CD14-positive monocyte (primary cell): ENCODE data around the gene FCHO2. TPM values are rescaled to one million over a fixed set of nuclear protein-coding genes. Genes with fewer than 3 reads are reported as not detected.

Experiments used
- DNase-seq, 3 donors: peaks; one replicate each; pipeline ENCODE4 v3.0.0-alpha.2; 2011 to 2022
- H2AFZ ChIP-seq: 2 replicates; pipeline ENCODE4 v1.6.0; 2012; ENCODE audit warnings: mild to moderate bottlenecking, low read depth, low read length, inconsistent platforms; ENCODE audit not compliant: insufficient read depth, poor library complexity, severe bottlenecking
- H3K27ac ChIP-seq, 2 donors: 1 replicate in 1 of 2; 2 replicates in 1 of 2; pipeline ENCODE4 v1.5.1; 2012 to 2013; ENCODE audit warnings: low read length in 2 of 2, control low read depth in 1 of 2, inconsistent platforms in 1 of 2, low read depth in 1 of 2, mild to moderate bottlenecking in 1 of 2
- H3K27me3 ChIP-seq, 2 donors: one replicate each; pipeline versions ENCODE4 v1.6.0 to v1.6.1; 2011 to 2013; ENCODE audit warnings: low read length in 2 of 2; ENCODE audit not compliant: control insufficient read depth in 2 of 2, insufficient read depth in 2 of 2
- H3K36me3 ChIP-seq, 2 donors: replicated peaks in 1 of 2; 1 replicate in 1 of 2; 2 replicates in 1 of 2; pipeline versions ENCODE4 v1.5.1 to v1.6.1; 2012 to 2013; ENCODE audit warnings: low read length in 2 of 2, control low read depth in 1 of 2, inconsistent platforms in 1 of 2, mild to moderate bottlenecking in 1 of 2; ENCODE audit not compliant: insufficient read depth in 2 of 2, control insufficient read depth in 1 of 2
- H3K4me1 ChIP-seq, 2 donors: 1 replicate in 1 of 2; 2 replicates in 1 of 2; pipeline versions ENCODE4 v1.5.1 to v1.6.1; 2012 to 2013; ENCODE audit warnings: low read length in 2 of 2, control low read depth in 1 of 2, inconsistent platforms in 1 of 2, mild to moderate bottlenecking in 1 of 2, moderate library complexity in 1 of 2; ENCODE audit not compliant: insufficient read depth in 2 of 2, control insufficient read depth in 1 of 2
- H3K4me2 ChIP-seq: replicated peaks from 2 replicates; pipeline ENCODE3; 2012; ENCODE audit warnings: low read length, moderate library complexity, mild to moderate bottlenecking; ENCODE audit not compliant: poor library complexity, severe bottlenecking; ENCODE audit errors: extremely low read depth
- H3K4me3 ChIP-seq, 3 experiments: fragments of 200-600 bp in 1 of 3; sonication (generic) in 1 of 3; replicated peaks in 1 of 3; 1 replicate in 2 of 3; 2 replicates in 1 of 3; pipeline ENCODE4 v1.5.1; 2011 to 2013; ENCODE audit warnings: low read length in 3 of 3, mild to moderate bottlenecking in 3 of 3, control low read depth in 2 of 3, low read depth in 2 of 3, inconsistent platforms in 1 of 3, moderate library complexity in 1 of 3
- H3K79me2 ChIP-seq: 2 replicates; pipeline ENCODE4 v1.6.0; 2012; ENCODE audit warnings: mild to moderate bottlenecking, control low read depth, inconsistent platforms, low read length, moderate library complexity; ENCODE audit not compliant: insufficient read depth
- H3K9ac ChIP-seq: 2 replicates; pipeline ENCODE4 v1.6.0; 2017; ENCODE audit warnings: low read length, mild to moderate bottlenecking; ENCODE audit not compliant: insufficient read depth, poor library complexity, severe bottlenecking
- H3K9me3 ChIP-seq, 2 donors: replicated peaks in 1 of 2; 1 replicate in 1 of 2; 2 replicates in 1 of 2; pipeline versions ENCODE4 v1.5.1 to v1.6.1; 2012 to 2013; ENCODE audit warnings: low read length in 2 of 2, control low read depth in 1 of 2; ENCODE audit not compliant: control insufficient read depth in 1 of 2, insufficient read depth in 1 of 2
- H4K20me1 ChIP-seq: 2 replicates; pipeline ENCODE4 v1.6.0; 2012; ENCODE audit warnings: mild to moderate bottlenecking, low read length, control low read depth, moderate library complexity; ENCODE audit not compliant: insufficient read depth
- H3K27ac Mint-ChIP-seq, 7 donors: one replicate each; pipeline ENCODE4 v1.8.0; 2020; ENCODE audit warnings: mild to moderate bottlenecking in 7 of 7, mixed read lengths in 7 of 7, moderate library complexity in 6 of 7, inconsistent platforms in 2 of 7
- H3K27me3 Mint-ChIP-seq, 3 donors: one replicate each; pipeline ENCODE4 v1.8.0; 2021 to 2022; ENCODE audit warnings: low read depth in 3 of 3, mild to moderate bottlenecking in 3 of 3, mixed read lengths in 3 of 3, moderate library complexity in 3 of 3, inconsistent platforms in 1 of 3
- H3K36me3 Mint-ChIP-seq, 2 donors: one replicate each; pipeline ENCODE4 v1.8.0; 2020; ENCODE audit warnings: mixed read lengths in 2 of 2, inconsistent platforms in 1 of 2, mild to moderate bottlenecking in 1 of 2
- H3K4me1 Mint-ChIP-seq: one replicate; pipeline ENCODE4 v1.8.0; 2020; ENCODE audit warnings: mild to moderate bottlenecking, mixed read lengths
- H3K4me3 Mint-ChIP-seq, 2 donors: one replicate each; pipeline ENCODE4 v1.8.0; 2020; ENCODE audit warnings: mild to moderate bottlenecking in 2 of 2, mixed read lengths in 2 of 2, moderate library complexity in 1 of 2
- H3K9me3 Mint-ChIP-seq, 7 donors: one replicate each; pipeline ENCODE4 v1.8.0; 2020 to 2022; ENCODE audit warnings: mixed read lengths in 7 of 7, mild to moderate bottlenecking in 6 of 7, moderate library complexity in 6 of 7, inconsistent platforms in 2 of 7
- CTCF ChIP-seq: fragments of 200-600 bp; IDR thresholded peaks from one replicate; pipeline ENCODE4 v1.8.0; 2022; ENCODE audit warnings: antibody characterized with exemption, mild to moderate bottlenecking
- WGBS: methylation state at CpG from one replicate; pipeline ENCODE4 v1.1.5; 2013; ENCODE audit warnings: missing lambda C conversion rate; ENCODE audit not compliant: insufficient coverage; 5-methylcytosine and 5-hydroxymethylcytosine counted together
- intact Hi-C, 2 donors: fragments of 100-400 bp; cut with micrococcal nuclease; formaldehyde crosslinking; loops; one replicate each; pipeline versions ENCODE4 v1.15.0 to v1.15.1; 2023
- polyA plus RNA-seq, 3 donors: library from polyadenylated mRNA; depleted of rRNA in 1 of 3; unstranded in 2 of 3; stranded (reverse) in 1 of 3; fragments of 300-500 nt in 2 of 3; fragments of >200 nt in 1 of 3; fragmentation: Illumina TruSeq in 2 of 3; gene quantifications; 1 replicate in 2 of 3; 2 replicates in 1 of 3; pipeline ENCODE4 v1.2.3, GENCODE V29; 2012 to 2021

FCHO2 gene
- polyA plus RNA-seq, 3 donors, result 8.3 to 10.1 (median 9.9) TPM

GRCh38 chr5:73125289-73125688 is 169.4 kb downstream of the FCHO2 start:
- Histone ChIP-seq H3K4me1 (no peaks in the 10 kb centered on the region), H3K4me3 (no peak overlapping the region), H3K27ac (no peak overlapping the region), H2AFZ (no peak overlapping the region), H3K4me2 (no peak overlapping the region), H3K9me3 (peaks cover 0 to 4% of the 10 kb centered on the region in 2 donors), H3K79me2 (no peaks in the 10 kb centered on the region), H3K27me3 (peaks cover 27 to 64% of the 10 kb centered on the region in 2 donors), H4K20me1 (no peaks in the 10 kb centered on the region), H3K9ac (no peak overlapping the region), H3K36me3 (no peaks in the 10 kb centered on the region)
- peaks cover 51 to 89% (median 76%) of the 10 kb centered on the region in 3 donors for H3K27me3 Mint-ChIP-seq
- intact Hi-C loops, result no loop called here
- DNase-seq, result no peak
- H3K4me1 Mint-ChIP-seq, result peaks cover 3% of the 10 kb centered on the region
- H3K27ac Mint-ChIP-seq, result no peak overlapping the region
- H3K4me3 Mint-ChIP-seq, result no peak overlapping the region
- peaks cover 0 to 4% (median 0%) of the 10 kb centered on the region in 7 donors for H3K9me3 Mint-ChIP-seq
- no peak for TF ChIP-seq CTCF
- WGBS, result 82% methylated on average over 3 of the region's 4 CpGs
- peaks cover 0 to 3% of the 10 kb centered on the region in 2 donors for H3K36me3 Mint-ChIP-seq

GRCh38 chr5:73126381-73126780 is 170.5 kb downstream of the FCHO2 start:
- Histone ChIP-seq H3K9ac (no peak overlapping the region), H3K36me3 (no peaks in the 10 kb centered on the region), H3K9me3 (no peaks in the 10 kb centered on the region), H2AFZ (no peak overlapping the region), H3K79me2 (no peaks in the 10 kb centered on the region), H3K27ac (no peak overlapping the region), H4K20me1 (no peaks in the 10 kb centered on the region), H3K4me3 (no peak overlapping the region), H3K4me1 (no peaks in the 10 kb centered on the region), H3K27me3 (peaks cover 19 to 67% of the 10 kb centered on the region in 2 donors), H3K4me2 (no peak overlapping the region)
- intact Hi-C loops, result no loop called here
- Mint-ChIP-seq H3K4me1 (peaks cover 1% of the 10 kb centered on the region), H3K27ac (peak overlapping the region in 1 of 7 donors; percentile 14), H3K4me3 (no peak overlapping the region), H3K9me3 (peaks cover 0 to 2% (median 0%) of the 10 kb centered on the region in 7 donors), H3K36me3 (no peaks in the 10 kb centered on the region), H3K27me3 (peaks cover 47 to 89% (median 73%) of the 10 kb centered on the region in 3 donors)
- DNase-seq, result no peak
- TF ChIP-seq CTCF, result no peak
- 81% methylated on average over 3 of the region's 4 CpGs for WGBS
